ENCODE data around the gene TMTC1.

Gene TMTC1

DNA sequence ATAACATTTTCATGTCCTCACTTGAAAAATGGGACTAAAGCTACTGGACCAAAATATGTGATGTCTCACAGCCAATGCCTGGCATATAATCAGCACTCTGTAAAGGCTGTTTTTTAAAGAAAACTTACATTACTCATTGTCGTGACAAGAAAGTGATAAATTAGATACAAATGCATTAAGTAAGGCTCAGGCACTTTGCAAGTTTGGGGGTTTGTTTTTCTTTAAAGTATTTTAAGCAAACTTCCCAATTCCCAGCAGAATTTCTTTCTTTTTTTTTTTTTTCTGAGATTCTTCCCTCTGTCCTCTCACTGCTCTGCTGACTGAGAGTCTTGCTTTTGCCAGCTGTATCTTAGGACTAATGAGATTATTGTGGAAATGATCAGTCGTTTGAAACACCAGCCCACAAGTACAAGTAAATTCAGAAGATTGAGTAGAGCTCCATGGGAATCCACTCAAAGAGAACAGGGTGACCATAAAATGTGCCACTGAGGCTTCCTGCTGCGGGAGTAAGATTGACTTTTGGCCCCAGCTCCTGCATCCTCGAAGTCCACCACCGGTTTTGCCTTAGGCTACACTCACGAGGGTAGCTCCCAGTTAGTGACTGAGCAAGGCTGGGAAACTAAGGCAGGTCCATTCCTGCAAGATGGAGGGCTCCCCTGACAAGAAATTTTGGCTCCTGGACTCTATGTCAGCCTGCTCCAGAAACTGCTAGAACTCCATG, 82.8 kb downstream of the TMTC1 start:
- no peaks in the 10 kb centered on the region for H3K36me3 ChIP-seq (ENCODE audit: control insufficient read depth, insufficient read depth, low read length)
- H3K4me2 ChIP-seq (ENCODE audit: low read length) = no peak overlapping the region
- H2AFZ ChIP-seq = no peak overlapping the region
- no peak overlapping the region for H3K4me3 ChIP-seq (ENCODE audit: low read depth, low read length)
- TF ChIP-seq, protein P1, sequence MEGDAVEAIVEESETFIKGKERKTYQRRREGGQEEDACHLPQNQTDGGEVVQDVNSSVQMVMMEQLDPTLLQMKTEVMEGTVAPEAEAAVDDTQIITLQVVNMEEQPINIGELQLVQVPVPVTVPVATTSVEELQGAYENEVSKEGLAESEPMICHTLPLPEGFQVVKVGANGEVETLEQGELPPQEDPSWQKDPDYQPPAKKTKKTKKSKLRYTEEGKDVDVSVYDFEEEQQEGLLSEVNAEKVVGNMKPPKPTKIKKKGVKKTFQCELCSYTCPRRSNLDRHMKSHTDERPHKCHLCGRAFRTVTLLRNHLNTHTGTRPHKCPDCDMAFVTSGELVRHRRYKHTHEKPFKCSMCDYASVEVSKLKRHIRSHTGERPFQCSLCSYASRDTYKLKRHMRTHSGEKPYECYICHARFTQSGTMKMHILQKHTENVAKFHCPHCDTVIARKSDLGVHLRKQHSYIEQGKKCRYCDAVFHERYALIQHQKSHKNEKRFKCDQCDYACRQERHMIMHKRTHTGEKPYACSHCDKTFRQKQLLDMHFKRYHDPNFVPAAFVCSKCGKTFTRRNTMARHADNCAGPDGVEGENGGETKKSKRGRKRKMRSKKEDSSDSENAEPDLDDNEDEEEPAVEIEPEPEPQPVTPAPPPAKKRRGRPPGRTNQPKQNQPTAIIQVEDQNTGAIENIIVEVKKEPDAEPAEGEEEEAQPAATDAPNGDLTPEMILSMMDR (IDR thresholded peaks at IDR 0.05) = no peak
- H3K27me3 ChIP-seq (ENCODE audit: control insufficient read depth, insufficient read depth, low read length) = no peaks in the 10 kb centered on the region
- no peaks in the 10 kb centered on the region for H3K4me1 ChIP-seq
- no peak overlapping the region for H3K27ac ChIP-seq
- H3K79me2 ChIP-seq = peaks cover 31% of the 10 kb centered on the region
- no peak overlapping the region for H3K9ac ChIP-seq
- H3K9me3 ChIP-seq (ENCODE audit: control insufficient read depth, low read length) = no peaks in the 10 kb centered on the region

DNA sequence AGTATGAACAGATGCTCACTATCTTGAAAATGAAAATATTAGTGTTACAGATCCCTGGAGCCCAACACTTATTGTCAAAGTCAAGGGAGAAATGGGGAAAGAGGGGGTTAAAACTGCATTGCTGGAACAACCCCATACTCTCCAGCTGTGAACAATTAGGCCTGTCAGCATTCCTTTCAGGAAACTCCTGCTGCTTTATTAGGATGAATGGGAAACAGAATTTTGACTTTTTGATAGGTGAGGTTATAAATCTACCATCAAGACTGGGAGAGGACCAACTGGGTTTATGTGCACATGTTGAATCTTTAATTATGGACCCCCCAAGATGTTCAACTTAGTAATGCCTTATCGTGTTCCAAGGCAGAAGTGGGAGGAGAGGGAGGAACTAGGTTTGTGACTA, 85.0 kb downstream of the TMTC1 start:
- Histone ChIP-seq H3K4me2 (ENCODE audit: low read length) (no peak overlapping the region), H2AFZ (no peak overlapping the region), H3K27me3 (ENCODE audit: control insufficient read depth, insufficient read depth, low read length) (no peaks in the 10 kb centered on the region), H3K27ac (no peak overlapping the region), H3K36me3 (ENCODE audit: control insufficient read depth, insufficient read depth, low read length) (no peaks in the 10 kb centered on the region), H3K79me2 (peaks cover 31% of the 10 kb centered on the region), H3K4me1 (no peaks in the 10 kb centered on the region), H3K4me3 (ENCODE audit: low read depth, low read length) (no peak overlapping the region), H3K9ac (no peak overlapping the region), H3K9me3 (ENCODE audit: control insufficient read depth, low read length) (no peaks in the 10 kb centered on the region)
- TF ChIP-seq, protein P1 (IDR thresholded peaks at IDR 0.05) = no peak

- Histone ChIP-seq H3K4me1 (peaks cover 2% of the 10 kb centered on the region), H2AFZ (no peak overlapping the region), H3K9me3 (ENCODE audit: control insufficient read depth, low read length) (no peaks in the 10 kb centered on the region), H3K4me2 (ENCODE audit: low read length) (no peak overlapping the region), H3K27me3 (ENCODE audit: control insufficient read depth, insufficient read depth, low read length) (no peaks in the 10 kb centered on the region), H3K27ac (no peak overlapping the region), H3K79me2 (peaks cover 25% of the 10 kb centered on the region), H3K9ac (no peak overlapping the region), H3K4me3 (ENCODE audit: low read depth, low read length) (no peak overlapping the region), H3K36me3 (ENCODE audit: control insufficient read depth, insufficient read depth, low read length) (no peaks in the 10 kb centered on the region)
- TF ChIP-seq, protein P1 (IDR thresholded peaks at IDR 0.05) = no peak
These were observed 87.9 kb downstream of the TMTC1 start for GRCh38 chr12:29695800-29696199.

GRCh38 chr12:29695026-29695425, 88.7 kb downstream of the TMTC1 start:
- no peak overlapping the region for H3K27ac ChIP-seq
- TF ChIP-seq, protein P1 (IDR thresholded peaks at IDR 0.05) = no peak
- no peaks in the 10 kb centered on the region for H3K36me3 ChIP-seq (ENCODE audit: control insufficient read depth, insufficient read depth, low read length)
- peaks cover 22% of the 10 kb centered on the region for H3K79me2 ChIP-seq
- no peak overlapping the region for H3K4me2 ChIP-seq (ENCODE audit: low read length)
- H3K9ac ChIP-seq = no peak overlapping the region
- peaks cover 2% of the 10 kb centered on the region for H3K4me1 ChIP-seq
- H3K9me3 ChIP-seq (ENCODE audit: control insufficient read depth, low read length) = no peaks in the 10 kb centered on the region
- H3K4me3 ChIP-seq (ENCODE audit: low read depth, low read length) = no peak overlapping the region
- H2AFZ ChIP-seq = no peak overlapping the region
- H3K27me3 ChIP-seq (ENCODE audit: control insufficient read depth, insufficient read depth, low read length) = no peaks in the 10 kb centered on the region

GRCh38 chr12:29694002-29694401, 89.7 kb downstream of the TMTC1 start:
- Histone ChIP-seq H3K4me1 (peaks cover 2% of the 10 kb centered on the region), H3K4me3 (ENCODE audit: low read depth, low read length) (no peak overlapping the region), H3K27ac (no peak overlapping the region), H3K79me2 (peaks cover 30% of the 10 kb centered on the region), H3K27me3 (ENCODE audit: control insufficient read depth, insufficient read depth, low read length) (no peaks in the 10 kb centered on the region), H3K9me3 (ENCODE audit: control insufficient read depth, low read length) (no peaks in the 10 kb centered on the region), H2AFZ (no peak overlapping the region), H3K36me3 (ENCODE audit: control insufficient read depth, insufficient read depth, low read length) (no peaks in the 10 kb centered on the region), H3K4me2 (ENCODE audit: low read length) (no peak overlapping the region), H3K9ac (no peak overlapping the region)
- TF ChIP-seq, protein P1 (IDR thresholded peaks at IDR 0.05) = no peak
